HG02938 (cell line): ENCODE results near the gene SDHB.

Experiments used
- ATAC-seq: cut with Tn5 transposase; IDR thresholded peaks from one replicate; pipeline ENCODE4 v1.9.1; 2021; ENCODE audit warnings: mild to moderate bottlenecking, moderate library complexity; ENCODE audit not compliant: unreplicated experiment

SDHB gene

GRCh38 chr1:17013491-17014320 is 40.1 kb downstream of the SDHB start:
- ATAC-seq: no peak

GRCh38 chr1:17012775-17013490 is 40.9 kb downstream of the SDHB start:
- no peak for ATAC-seq

- peak; percentile 78 for ATAC-seq
These were observed 42.2 kb downstream of the SDHB start, which contains the start of gene ATP13A2 for GRCh38 chr1:17011439-17012307. Gene ATP13A2, minus strand, starts transcription at chr1:17011928. Its CDS starts 190 bp downstream, at chr1:17011738.

- no peak for ATAC-seq
These were observed 42.8 kb downstream of the SDHB start for GRCh38 chr1:17011092-17011438.

- no peak for ATAC-seq
These were observed 44.1 kb downstream of the SDHB start for GRCh38 chr1:17009706-17010105.

GRCh38 chr1:17008208-17008855 is 45.5 kb downstream of the SDHB start:
- ATAC-seq: no peak

GRCh38 chr1:17007121-17007520 is 46.7 kb downstream of the SDHB start:
- no peak for ATAC-seq

- ATAC-seq: no peak
These were observed 48.5 kb downstream of the SDHB start for GRCh38 chr1:17005365-17005740.

- ATAC-seq: no peak
These were observed 49.1 kb downstream of the SDHB start for GRCh38 chr1:17004466-17005364.

GRCh38 chr1:17002524-17002902 is 51.3 kb downstream of the SDHB start:
- no peak for ATAC-seq

GRCh38 chr1:17001760-17002523 is 51.9 kb downstream of the SDHB start:
- ATAC-seq: no peak

- no peak for ATAC-seq
These were observed 54.0 kb downstream of the SDHB start for GRCh38 chr1:16999863-17000262.

- ATAC-seq: no peak
These were observed 55.2 kb downstream of the SDHB start for GRCh38 chr1:16998589-16998988.

GRCh38 chr1:16996845-16997244 is 57.0 kb downstream of the SDHB start:
- no peak for ATAC-seq

- ATAC-seq: no peak
These were observed 60.3 kb downstream of the SDHB start for GRCh38 chr1:16993521-16994038.

GRCh38 chr1:16992675-16993074 is 61.2 kb downstream of the SDHB start:
- no peak for ATAC-seq

GRCh38 chr1:16992102-16992501 is 61.7 kb downstream of the SDHB start:
- ATAC-seq: no peak

GRCh38 chr1:16991571-16991970 is 62.3 kb downstream of the SDHB start:
- no peak for ATAC-seq
